ENCODE data around the gene CFAP54.
"Not testable (repeated sequence)": the region's sequence is repeated elsewhere in the genome, so short reads cannot be mapped to it uniquely, and the experiment has no call there.

The CFAP54 gene

GRCh38 chr12:96471368-96472050 lies 17.9 kb upstream of the CFAP54 start:
- DNase-seq (ENCODE audit: insufficient read length, low spot score) (no peak), FAIRE-seq (no peak)

GRCh38 chr12:96472384-96472783 lies 17.0 kb upstream of the CFAP54 start:
- no peak for FAIRE-seq
- DNase-seq (ENCODE audit: insufficient read length, low spot score): no peak

- FAIRE-seq: no peak
- DNase-seq (ENCODE audit: insufficient read length, low spot score): no peak
Measured at GRCh38 chr12:96473394-96474093, 15.8 kb upstream of the CFAP54 start.

- DNase-seq (ENCODE audit: insufficient read length, low spot score): no peak
- FAIRE-seq: no peak
Measured at GRCh38 chr12:96474206-96474605, 15.2 kb upstream of the CFAP54 start.

GRCh38 chr12:96478011-96478410 lies 11.4 kb upstream of the CFAP54 start:
- DNase-seq (ENCODE audit: insufficient read length, low spot score) (no peak), FAIRE-seq (no peak)

GRCh38 chr12:96482086-96482485 lies 7.3 kb upstream of the CFAP54 start:
- DNase-seq (ENCODE audit: insufficient read length, low spot score): no peak
- no peak for FAIRE-seq

- DNase-seq (ENCODE audit: insufficient read length, low spot score): no peak
- FAIRE-seq: no peak
Measured at GRCh38 chr12:96483116-96483515, 6.3 kb upstream of the CFAP54 start.

- DNase-seq (ENCODE audit: insufficient read length, low spot score) (no peak), FAIRE-seq (no peak)
Measured at GRCh38 chr12:96486751-96487613, 2.4 kb upstream of the CFAP54 start.

GRCh38 chr12:96487634-96488033 lies 1.7 kb upstream of the CFAP54 start:
- DNase-seq (ENCODE audit: insufficient read length, low spot score): no peak
- FAIRE-seq: no peak

- FAIRE-seq: no peak
- no peak for DNase-seq (ENCODE audit: insufficient read length, low spot score)
Measured at GRCh38 chr12:96493106-96493505, 3.7 kb downstream of the CFAP54 start.

- FAIRE-seq: not testable (repeated sequence)
Measured at GRCh38 chr12:96494154-96494553, 4.8 kb downstream of the CFAP54 start.

GRCh38 chr12:96495155-96495554 lies 5.8 kb downstream of the CFAP54 start:
- no peak for FAIRE-seq
- no peak for DNase-seq (ENCODE audit: insufficient read length, low spot score)

More at GRCh38 chr12:96494154-96494553, 4.8 kb downstream of the CFAP54 start:
- not testable (repeated sequence) for DNase-seq (ENCODE audit: insufficient read length, low spot score)

- peak; percentile 64 for FAIRE-seq
Measured at GRCh38 chr12:96495841-96496545, 6.6 kb downstream of the CFAP54 start.

GRCh38 chr12:96496944-96497343 lies 7.6 kb downstream of the CFAP54 start:
- peak; percentile 39 for FAIRE-seq
- DNase-seq (ENCODE audit: insufficient read length, low spot score): no peak

More at GRCh38 chr12:96495841-96496545, 6.6 kb downstream of the CFAP54 start:
- no peak for DNase-seq (ENCODE audit: insufficient read length, low spot score)

GRCh38 chr12:96497855-96498254 lies 8.5 kb downstream of the CFAP54 start:
- no peak for FAIRE-seq

GRCh38 chr12:96500693-96501092 lies 11.3 kb downstream of the CFAP54 start:
- no peak for FAIRE-seq
- no peak for DNase-seq (ENCODE audit: insufficient read length, low spot score)

More at GRCh38 chr12:96497855-96498254, 8.5 kb downstream of the CFAP54 start:
- no peak for DNase-seq (ENCODE audit: insufficient read length, low spot score)

GRCh38 chr12:96501133-96501761 lies 11.9 kb downstream of the CFAP54 start:
- FAIRE-seq (peak; percentile 95), DNase-seq (ENCODE audit: insufficient read length, low spot score) (no peak)

- FAIRE-seq: peak; percentile 71
Measured at GRCh38 chr12:96501908-96502307, 12.5 kb downstream of the CFAP54 start.

GRCh38 chr12:96502477-96502876 lies 13.1 kb downstream of the CFAP54 start:
- FAIRE-seq (peak; percentile 94), DNase-seq (ENCODE audit: insufficient read length, low spot score) (peak; percentile 40)

More at GRCh38 chr12:96501908-96502307, 12.5 kb downstream of the CFAP54 start:
- DNase-seq (ENCODE audit: insufficient read length, low spot score): no peak

GRCh38 chr12:96502949-96503532 lies 13.7 kb downstream of the CFAP54 start:
- DNase-seq (ENCODE audit: insufficient read length, low spot score): no peak
- no peak for FAIRE-seq

All from GM19239 (cell line).